ENCODE results near the gene DNASE2.
A peak's percentile ranks its signal among the peaks of the same experiment; 100 is the strongest.
"Not testable (repeated sequence)": the region's sequence is repeated elsewhere in the genome, so short reads cannot be mapped to it uniquely, and the experiment has no call there.

Gene DNASE2

GRCh38 chr19:12866416-12867119, 14.7 kb downstream of the DNASE2 start:
- DNase-seq, result no peak
- in situ Hi-C loops (cut with MboI; ENCODE audit: low pct_unique_long_range_greater_than_20kb, low sequenced_read_pairs), result no loop called here

GRCh38 chr19:12865746-12866415, 15.4 kb downstream of the DNASE2 start:
- DNase-seq, result no peak
- in situ Hi-C loops (cut with MboI; ENCODE audit: low pct_unique_long_range_greater_than_20kb, low sequenced_read_pairs), result no loop called here

GRCh38 chr19:12864721-12865715, 16.2 kb downstream of the DNASE2 start:
- DNase-seq, result no peak
- in situ Hi-C loops (cut with MboI; ENCODE audit: low pct_unique_long_range_greater_than_20kb, low sequenced_read_pairs), result no loop called here

GRCh38 chr19:12864143-12864542, 17.1 kb downstream of the DNASE2 start:
- in situ Hi-C loops (cut with MboI; ENCODE audit: low pct_unique_long_range_greater_than_20kb, low sequenced_read_pairs), result no loop called here
- DNase-seq, result no peak

GRCh38 chr19:12859546-12859945, 21.7 kb downstream of the DNASE2 start:
- DNase-seq, result no peak
- in situ Hi-C loops (cut with MboI; ENCODE audit: low pct_unique_long_range_greater_than_20kb, low sequenced_read_pairs), result no loop called here

GRCh38 chr19:12858041-12858928, 23.0 kb downstream of the DNASE2 start:
- in situ Hi-C loops (cut with MboI; ENCODE audit: low pct_unique_long_range_greater_than_20kb, low sequenced_read_pairs), result no loop called here
- no peak for DNase-seq

GRCh38 chr19:12856653-12857052, 24.6 kb downstream of the DNASE2 start:
- in situ Hi-C loops (cut with MboI; ENCODE audit: low pct_unique_long_range_greater_than_20kb, low sequenced_read_pairs), result no loop called here
- no peak for DNase-seq

GRCh38 chr19:12847159-12848139, 33.8 kb downstream of the DNASE2 start:
- in situ Hi-C loops (cut with MboI; ENCODE audit: low pct_unique_long_range_greater_than_20kb, low sequenced_read_pairs), result no loop called here
- peak; percentile 87 for DNase-seq

GRCh38 chr19:12846613-12847012, 34.6 kb downstream of the DNASE2 start:
- DNase-seq; in situ Hi-C loops (cut with MboI; ENCODE audit: low pct_unique_long_range_greater_than_20kb, low sequenced_read_pairs): not testable (repeated sequence)

- DNase-seq, result no peak
- in situ Hi-C loops (cut with MboI; ENCODE audit: low pct_unique_long_range_greater_than_20kb, low sequenced_read_pairs), result no loop called here
Observed at GRCh38 chr19:12843999-12844732, 37.1 kb downstream of the DNASE2 start.

GRCh38 chr19:12843328-12843727, 37.9 kb downstream of the DNASE2 start:
- in situ Hi-C loops (cut with MboI; ENCODE audit: low pct_unique_long_range_greater_than_20kb, low sequenced_read_pairs), result no loop called here
- no peak for DNase-seq

- in situ Hi-C loops (cut with MboI; ENCODE audit: low pct_unique_long_range_greater_than_20kb, low sequenced_read_pairs), result no loop called here
- no peak for DNase-seq
Observed at GRCh38 chr19:12842511-12842910, 38.7 kb downstream of the DNASE2 start.

GRCh38 chr19:12841094-12841493, 40.2 kb downstream of the DNASE2 start:
- in situ Hi-C loops (cut with MboI; ENCODE audit: low pct_unique_long_range_greater_than_20kb, low sequenced_read_pairs), result no loop called here
- no peak for DNase-seq

- in situ Hi-C loops (cut with MboI; ENCODE audit: low pct_unique_long_range_greater_than_20kb, low sequenced_read_pairs), result no loop called here
- DNase-seq, result peak; percentile 69
Observed at GRCh38 chr19:12840091-12841079, 40.9 kb downstream of the DNASE2 start.

- peak; percentile 39 for DNase-seq
Observed at GRCh38 chr19:12838886-12839756, 42.1 kb downstream of the DNASE2 start.

More at GRCh38 chr19:12838886-12839756, 42.1 kb downstream of the DNASE2 start:
- in situ Hi-C loops (cut with MboI; ENCODE audit: low pct_unique_long_range_greater_than_20kb, low sequenced_read_pairs), result no loop called here

All from KBM-7 (cell line).